CD4-positive, alpha-beta T cell treated with Interleukin-21 for 1 hour (primary cell): Measurements from ENCODE around the gene AMER3.
"Not testable (repeated sequence)": the region's sequence is repeated elsewhere in the genome, so short reads cannot be mapped to it uniquely, and the experiment has no call there.

Source experiments
- DNase-seq: peaks from one replicate; pipeline ENCODE4 v3.0.0-alpha.2; 2020

The AMER3 gene

GRCh38 chr2:130755256-130756052 is at the start of gene AMER3:
Gene AMER3, plus strand, starts transcription at chr2:130755540. Its CDS starts 6,533 bp downstream, at chr2:130762073.
- no peak for DNase-seq

- DNase-seq = not testable (repeated sequence)
Observed at GRCh38 chr2:130714795-130715194, 40.5 kb upstream of the AMER3 start.

- no peak for DNase-seq
Observed at GRCh38 chr2:130720036-130720435, 35.3 kb upstream of the AMER3 start.

GRCh38 chr2:130720528-130720927 is 34.8 kb upstream of the AMER3 start:
- DNase-seq = no peak

- DNase-seq = no peak
Observed at GRCh38 chr2:130724455-130724854, 30.9 kb upstream of the AMER3 start.

- DNase-seq = no peak
Observed at GRCh38 chr2:130726614-130727180, 28.6 kb upstream of the AMER3 start.

- peak; percentile 95 for DNase-seq
Observed at GRCh38 chr2:130727286-130727924, 27.9 kb upstream of the AMER3 start.

- DNase-seq = peak; percentile 61
Observed at GRCh38 chr2:130728007-130728454, 27.3 kb upstream of the AMER3 start.

- DNase-seq = peak; percentile 7
Observed at GRCh38 chr2:130728549-130729316, 26.6 kb upstream of the AMER3 start, which contains the start of gene GPR148. Gene GPR148, plus strand, starts transcription at chr2:130729070. Its CDS starts 82 bp downstream, at chr2:130729152.

GRCh38 chr2:130729322-130730299 is 25.7 kb upstream of the AMER3 start:
- peak; percentile 9 for DNase-seq

- not testable (repeated sequence) for DNase-seq
Observed at GRCh38 chr2:130732257-130732656, 23.1 kb upstream of the AMER3 start.

- DNase-seq = no peak
Observed at GRCh38 chr2:130735200-130735599, 20.1 kb upstream of the AMER3 start.

- no peak for DNase-seq
Observed at GRCh38 chr2:130736487-130736886, 18.9 kb upstream of the AMER3 start.

- DNase-seq = no peak
Observed at GRCh38 chr2:130737592-130737991, 17.7 kb upstream of the AMER3 start.

- no peak for DNase-seq
Observed at GRCh38 chr2:130740671-130741070, 14.7 kb upstream of the AMER3 start.

GRCh38 chr2:130743278-130743677 is 12.1 kb upstream of the AMER3 start:
- no peak for DNase-seq

- DNase-seq = no peak
Observed at GRCh38 chr2:130744287-130745117, 10.8 kb upstream of the AMER3 start.

GRCh38 chr2:130749078-130749477 is 6.3 kb upstream of the AMER3 start:
- DNase-seq = no peak

GRCh38 chr2:130749641-130750040 is 5.7 kb upstream of the AMER3 start:
- no peak for DNase-seq

GRCh38 chr2:130754811-130755210 is 529 bp upstream of the AMER3 start:
- DNase-seq = no peak
